Mucosa of rectum (tissue), 2 donors: ENCODE measurements around the gene SULT1A2.

Experiments
- H3K27ac ChIP-seq, 2 donors: one replicate each; pipeline ENCODE4 v1.7.0; 2013; ENCODE audit warnings: inconsistent platforms in 2 of 2, low read depth in 2 of 2, low read length in 2 of 2
- H3K27me3 ChIP-seq, 2 donors: one replicate each; pipeline ENCODE4 v1.7.0; 2013; ENCODE audit warnings: low read length in 2 of 2; ENCODE audit not compliant: control insufficient read depth in 2 of 2, insufficient read depth in 2 of 2
- H3K36me3 ChIP-seq, 2 donors: one replicate each; pipeline ENCODE4 v1.7.0; 2013; ENCODE audit warnings: low read length in 2 of 2; ENCODE audit not compliant: control insufficient read depth in 2 of 2, insufficient read depth in 2 of 2
- H3K4me1 ChIP-seq, 2 donors: one replicate each; pipeline ENCODE4 v1.7.0; 2013; ENCODE audit warnings: low read length in 2 of 2, mild to moderate bottlenecking in 1 of 2; ENCODE audit not compliant: control insufficient read depth in 2 of 2, insufficient read depth in 2 of 2
- H3K4me3 ChIP-seq, 2 donors: one replicate each; pipeline ENCODE4 v1.7.0; 2013; ENCODE audit warnings: low read length in 2 of 2
- H3K9ac ChIP-seq, 2 donors: one replicate each; pipeline ENCODE4 v1.7.0; 2013; ENCODE audit warnings: low read length in 2 of 2, low read depth in 1 of 2, mild to moderate bottlenecking in 1 of 2
- H3K9me3 ChIP-seq, 2 donors: one replicate each; pipeline ENCODE4 v1.7.0; 2013; ENCODE audit warnings: low read length in 2 of 2; ENCODE audit not compliant: control insufficient read depth in 2 of 2
- donor health status: healthy.
- donor health status: Normal muscosa, but diverticular disease.

SULT1A2 gene

GRCh38 chr16:28590384-28591340 lies 6.2 kb downstream of the SULT1A2 start:
- Histone ChIP-seq H3K4me1 (peaks cover 0 to 5% of the 10 kb centered on the region in 2 donors), H3K4me3 (no peak overlapping the region), H3K9ac (no peak overlapping the region), H3K27ac (no peak overlapping the region), H3K9me3 (no peaks in the 10 kb centered on the region), H3K27me3 (no peaks in the 10 kb centered on the region), H3K36me3 (peaks cover 35 to 38% of the 10 kb centered on the region in 2 donors)

DNA sequence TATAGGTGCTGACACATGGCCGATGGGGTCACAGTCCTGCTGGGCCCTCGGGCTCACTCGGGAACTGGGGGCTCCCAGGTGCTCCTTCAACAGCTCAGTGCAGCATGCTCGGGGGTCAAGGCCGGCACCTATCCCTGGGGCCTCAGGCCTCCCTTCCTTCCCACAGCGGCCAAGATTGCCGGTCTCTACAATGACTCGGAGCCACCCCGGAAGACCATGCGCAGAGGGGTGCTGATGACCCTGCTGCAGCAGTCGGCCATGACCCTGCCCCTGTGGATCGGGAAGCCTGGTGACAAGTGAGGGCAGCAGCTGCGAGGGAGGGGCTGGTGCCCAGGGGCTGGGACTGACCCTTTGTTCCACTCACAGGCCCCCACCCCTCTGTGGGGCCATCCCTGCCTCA lies 6.9 kb downstream of the SULT1A2 start:
- Histone ChIP-seq H3K36me3 (peaks cover 41 to 42% of the 10 kb centered on the region in 2 donors), H3K4me1 (peaks cover 0 to 10% of the 10 kb centered on the region in 2 donors), H3K27me3 (no peaks in the 10 kb centered on the region), H3K9ac (no peak overlapping the region), H3K27ac (no peak overlapping the region), H3K9me3 (no peaks in the 10 kb centered on the region), H3K4me3 (no peak overlapping the region)

DNA sequence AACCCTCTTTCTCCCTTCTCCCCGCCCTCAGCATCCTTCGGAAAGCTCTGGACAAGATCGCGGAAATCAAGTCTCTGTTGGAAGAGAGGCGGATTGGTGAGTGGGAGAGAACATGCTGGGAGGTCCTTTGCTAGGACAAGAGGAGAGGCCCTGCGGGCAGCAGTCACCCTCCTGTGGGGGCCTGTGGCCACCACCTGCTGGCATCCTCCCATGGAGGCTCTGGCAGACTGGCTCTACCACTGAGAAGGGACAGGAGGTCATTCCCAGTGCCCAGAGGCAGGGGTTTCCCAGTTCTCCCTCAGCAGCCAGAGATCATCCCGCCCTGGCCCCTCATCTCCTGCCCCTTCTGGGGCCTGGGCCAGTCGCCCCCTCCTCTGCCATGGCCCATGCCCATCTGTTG lies 7.8 kb downstream of the SULT1A2 start:
- peaks cover 42 to 44% of the 10 kb centered on the region in 2 donors for H3K36me3 ChIP-seq

DNA sequence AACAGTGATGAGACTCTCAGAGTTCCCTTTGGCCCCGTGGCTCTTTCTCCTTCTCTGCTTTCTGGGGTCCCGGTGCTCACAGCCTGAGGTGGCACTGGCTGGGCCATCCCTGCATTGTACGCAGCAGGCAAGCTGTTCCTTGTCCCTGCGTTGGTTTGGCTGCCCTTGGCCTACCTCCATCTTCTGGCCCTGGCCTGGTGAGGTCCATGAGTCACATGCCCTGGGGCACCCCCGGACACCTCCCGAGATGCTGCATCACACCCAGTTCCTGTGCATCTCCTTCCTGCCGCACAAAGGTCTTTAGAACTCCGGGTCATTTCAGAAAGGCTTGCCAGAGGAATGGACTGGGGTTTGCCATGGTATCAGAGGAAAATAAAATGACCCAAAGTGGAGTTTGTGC lies 9.5 kb downstream of the SULT1A2 start:
- no peak overlapping the region for H3K27ac ChIP-seq
- H3K27me3 ChIP-seq, result no peaks in the 10 kb centered on the region
- no peaks in the 10 kb centered on the region for H3K9me3 ChIP-seq
- peaks cover 36 to 53% of the 10 kb centered on the region in 2 donors for H3K36me3 ChIP-seq
- peaks cover 0 to 10% of the 10 kb centered on the region in 2 donors for H3K4me1 ChIP-seq
- H3K9ac ChIP-seq, result no peak overlapping the region
- H3K4me3 ChIP-seq, result no peak overlapping the region

More for the DNA sequence above, 7.8 kb downstream of the SULT1A2 start:
- H3K27ac ChIP-seq, result no peak overlapping the region
- no peaks in the 10 kb centered on the region for H3K9me3 ChIP-seq
- H3K4me3 ChIP-seq, result no peak overlapping the region
- H3K27me3 ChIP-seq, result no peaks in the 10 kb centered on the region
- peaks cover 0 to 10% of the 10 kb centered on the region in 2 donors for H3K4me1 ChIP-seq
- H3K9ac ChIP-seq, result no peak overlapping the region

- H3K36me3 ChIP-seq, result peaks cover 38 to 55% of the 10 kb centered on the region in 2 donors
Measured at GRCh38 chr16:28586466-28586865, 10.4 kb downstream of the SULT1A2 start.

GRCh38 chr16:28585674-28586073 lies 11.2 kb downstream of the SULT1A2 start:
- peaks cover 37 to 51% of the 10 kb centered on the region in 2 donors for H3K36me3 ChIP-seq
- no peak overlapping the region for H3K9ac ChIP-seq
- peaks cover 0 to 10% of the 10 kb centered on the region in 2 donors for H3K4me1 ChIP-seq
- H3K4me3 ChIP-seq, result no peak overlapping the region
- no peaks in the 10 kb centered on the region for H3K27me3 ChIP-seq
- peak overlapping the region; percentile 23 to 52 for H3K27ac ChIP-seq
- H3K9me3 ChIP-seq, result no peaks in the 10 kb centered on the region

More at GRCh38 chr16:28586466-28586865, 10.4 kb downstream of the SULT1A2 start:
- H3K9ac ChIP-seq, result no peak overlapping the region
- no peaks in the 10 kb centered on the region for H3K27me3 ChIP-seq
- peaks cover 0 to 10% of the 10 kb centered on the region in 2 donors for H3K4me1 ChIP-seq
- peak overlapping the region in 1 of 2 donors; percentile 6 for H3K27ac ChIP-seq
- no peak overlapping the region for H3K4me3 ChIP-seq
- H3K9me3 ChIP-seq, result no peaks in the 10 kb centered on the region

- Histone ChIP-seq H3K4me3 (no peak overlapping the region), H3K36me3 (peaks cover 17 to 33% of the 10 kb centered on the region in 2 donors), H3K9ac (no peak overlapping the region)
Measured at GRCh38 chr16:28580726-28581315, 16.0 kb downstream of the SULT1A2 start.

GRCh38 chr16:28575446-28576109 lies 21.3 kb downstream of the SULT1A2 start:
- Histone ChIP-seq H3K4me3 (no peak overlapping the region), H3K27me3 (no peaks in the 10 kb centered on the region), H3K9ac (no peak overlapping the region), H3K4me1 (no peaks in the 10 kb centered on the region), H3K36me3 (peaks cover 0 to 8% of the 10 kb centered on the region in 2 donors), H3K9me3 (no peaks in the 10 kb centered on the region), H3K27ac (no peak overlapping the region)

More at GRCh38 chr16:28580726-28581315, 16.0 kb downstream of the SULT1A2 start:
- H3K27me3 ChIP-seq, result no peaks in the 10 kb centered on the region
- H3K27ac ChIP-seq, result no peak overlapping the region
- H3K9me3 ChIP-seq, result no peaks in the 10 kb centered on the region
- peaks cover 0 to 6% of the 10 kb centered on the region in 2 donors for H3K4me1 ChIP-seq

DNA sequence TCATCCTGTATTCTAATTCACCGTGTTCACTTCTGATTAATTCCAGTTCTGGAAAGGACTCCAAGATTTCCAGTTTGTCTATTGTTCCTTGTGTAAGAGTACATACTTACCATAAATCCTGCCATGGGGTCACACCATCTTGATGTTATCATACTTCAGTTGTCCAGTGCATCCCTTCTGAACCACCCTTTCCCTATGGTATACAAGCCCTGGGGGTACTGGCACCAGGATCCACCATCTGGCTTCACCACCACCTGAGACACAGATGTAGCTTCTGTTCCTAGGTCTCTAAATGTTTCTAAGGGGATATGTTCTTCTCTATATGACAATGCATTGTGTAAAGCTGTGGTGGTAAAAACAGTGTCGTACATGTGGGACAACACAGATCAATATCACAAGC lies 21.9 kb downstream of the SULT1A2 start:
- Histone ChIP-seq H3K4me1 (no peaks in the 10 kb centered on the region), H3K36me3 (peaks cover 0 to 4% of the 10 kb centered on the region in 2 donors), H3K27ac (no peak overlapping the region), H3K9ac (no peak overlapping the region), H3K9me3 (no peaks in the 10 kb centered on the region), H3K27me3 (no peaks in the 10 kb centered on the region), H3K4me3 (no peak overlapping the region)
